Measurements from ENCODE around the gene NRSN1. TPM values are rescaled to one million over a fixed set of nuclear protein-coding genes. Genes with fewer than 3 reads are reported as not detected.

NRSN1 gene
- total and polyA plus RNA-seq, 2 donors (not counting 1 experiment from before 2014, with no cell fraction given): not detected

DNA sequence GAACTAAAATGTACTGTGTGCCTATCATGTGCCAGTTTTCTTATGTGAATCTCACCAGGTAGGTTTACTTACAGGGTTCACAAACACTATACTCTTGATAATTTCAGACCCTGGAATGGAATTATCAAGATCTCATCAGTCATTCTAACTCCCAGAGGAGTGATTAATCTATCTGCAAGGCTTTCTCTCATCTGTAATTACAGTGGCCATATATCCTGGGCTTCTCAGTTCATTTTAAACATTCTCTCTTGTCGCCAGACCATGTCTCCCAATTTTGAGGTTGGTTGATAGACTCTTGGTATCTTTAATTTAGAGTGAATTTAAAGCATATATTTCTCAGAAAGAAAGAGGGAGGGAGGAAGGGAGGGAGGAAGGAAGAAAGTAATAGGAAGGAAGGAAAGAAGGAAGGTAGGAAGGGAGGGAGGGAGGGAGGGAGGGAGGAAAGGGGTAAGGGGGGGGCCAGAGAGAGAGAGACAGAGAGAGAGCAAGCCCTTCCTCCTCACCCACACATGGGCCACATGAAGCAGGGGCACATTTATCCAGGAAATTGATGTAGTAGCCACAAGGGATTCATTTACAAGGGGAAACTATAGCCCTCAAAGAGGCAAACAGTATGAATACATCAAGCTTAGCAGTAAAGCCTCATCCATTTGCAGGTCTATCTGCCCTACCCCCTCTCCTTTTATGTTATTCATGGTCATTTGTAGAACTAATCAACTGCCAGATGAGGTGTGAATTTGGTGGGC, 25.8 kb upstream of the NRSN1 start:
- DNase-seq: no peak
- H3K36me3 ChIP-seq (replicated peaks in 1 of 2; ENCODE audit: control extremely low read depth in 1 of 2, control insufficient read depth in 1 of 2, extremely low read depth in 1 of 2, insufficient read depth in 2 of 2, low read length in 1 of 2): no peaks in the 10 kb centered on the region
- ChIA-PET POLR2A (no interaction called here), CTCF (no interaction called here)
- no peaks in the 10 kb centered on the region for H3K9me3 ChIP-seq (ENCODE audit: control extremely low read depth in 1 of 3, control insufficient read depth in 2 of 3, insufficient read depth in 1 of 3, low read length in 2 of 3)
- H4K20me1 ChIP-seq (ENCODE audit: control insufficient read depth, insufficient read depth, low read length, poor library complexity, severe bottlenecking): no peaks in the 10 kb centered on the region
- H2AFZ ChIP-seq (ENCODE audit: insufficient read depth, low read depth, low read length, poor library complexity, severe bottlenecking): no peak overlapping the region
- no peak overlapping the region for H3K27ac ChIP-seq (ENCODE audit: low read length in 2 of 2)
- no peak overlapping the region for H3K4me3 ChIP-seq (ENCODE audit: control extremely low read depth in 1 of 5, extremely low read depth in 1 of 5, insufficient read depth in 1 of 5, low read depth in 2 of 5, low read length in 4 of 5)
- no CpG with 5 or more reads among the region's 1 CpG for WGBS (ENCODE audit: insufficient coverage)
- no peaks in the 10 kb centered on the region for H3K4me1 ChIP-seq (ENCODE audit: control insufficient read depth in 2 of 2, insufficient read depth in 2 of 2, low read length in 2 of 2)
- H3K27ac Mint-ChIP-seq: no peak overlapping the region
- H3K4me2 ChIP-seq (replicated peaks; ENCODE audit: low read depth, low read length, poor library complexity, severe bottlenecking): no peak overlapping the region
- H3K27me3 ChIP-seq (replicated peaks in 1 of 4; ENCODE audit: control extremely low read depth in 1 of 4, control insufficient read depth in 3 of 4, insufficient read depth in 4 of 4, low read length in 3 of 4): no peaks in the 10 kb centered on the region
- H3K79me2 ChIP-seq (ENCODE audit: control insufficient read depth, insufficient read depth, low read length): no peaks in the 10 kb centered on the region
- no peak overlapping the region for H3K4me3 Mint-ChIP-seq
- no peak for TF ChIP-seq EZH2 (IDR thresholded peaks at IDR 0.05; ENCODE audit: borderline replicate concordance, insufficient read depth, low read depth, low read length, poor library complexity, severe bottlenecking)
- TF ChIP-seq, protein P1, sequence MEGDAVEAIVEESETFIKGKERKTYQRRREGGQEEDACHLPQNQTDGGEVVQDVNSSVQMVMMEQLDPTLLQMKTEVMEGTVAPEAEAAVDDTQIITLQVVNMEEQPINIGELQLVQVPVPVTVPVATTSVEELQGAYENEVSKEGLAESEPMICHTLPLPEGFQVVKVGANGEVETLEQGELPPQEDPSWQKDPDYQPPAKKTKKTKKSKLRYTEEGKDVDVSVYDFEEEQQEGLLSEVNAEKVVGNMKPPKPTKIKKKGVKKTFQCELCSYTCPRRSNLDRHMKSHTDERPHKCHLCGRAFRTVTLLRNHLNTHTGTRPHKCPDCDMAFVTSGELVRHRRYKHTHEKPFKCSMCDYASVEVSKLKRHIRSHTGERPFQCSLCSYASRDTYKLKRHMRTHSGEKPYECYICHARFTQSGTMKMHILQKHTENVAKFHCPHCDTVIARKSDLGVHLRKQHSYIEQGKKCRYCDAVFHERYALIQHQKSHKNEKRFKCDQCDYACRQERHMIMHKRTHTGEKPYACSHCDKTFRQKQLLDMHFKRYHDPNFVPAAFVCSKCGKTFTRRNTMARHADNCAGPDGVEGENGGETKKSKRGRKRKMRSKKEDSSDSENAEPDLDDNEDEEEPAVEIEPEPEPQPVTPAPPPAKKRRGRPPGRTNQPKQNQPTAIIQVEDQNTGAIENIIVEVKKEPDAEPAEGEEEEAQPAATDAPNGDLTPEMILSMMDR (IDR thresholded peaks at IDR 0.05): no peak
- no peaks in the 10 kb centered on the region for H3K4me1 Mint-ChIP-seq
- no peaks in the 10 kb centered on the region for H3K9me3 Mint-ChIP-seq (ENCODE audit: insufficient read depth)
- no peak for ATAC-seq (ENCODE audit: low read depth)
- H3K27me3 Mint-ChIP-seq: peaks cover 4% of the 10 kb centered on the region
- intact Hi-C loops (cut with micrococcal nuclease): no loop called here
- no peak overlapping the region for H3K9ac ChIP-seq (ENCODE audit: low read length)

GRCh38 chr6:24100770-24101155, 25.3 kb upstream of the NRSN1 start:
- Histone ChIP-seq H4K20me1 (ENCODE audit: control insufficient read depth, insufficient read depth, low read length, poor library complexity, severe bottlenecking) (no peaks in the 10 kb centered on the region), H3K27ac (ENCODE audit: low read length in 2 of 2) (no peak overlapping the region), H3K9ac (ENCODE audit: low read length) (no peak overlapping the region), H3K27me3 (replicated peaks in 1 of 4; ENCODE audit: control extremely low read depth in 1 of 4, control insufficient read depth in 3 of 4, insufficient read depth in 4 of 4, low read length in 3 of 4) (no peaks in the 10 kb centered on the region), H3K4me1 (ENCODE audit: control insufficient read depth in 2 of 2, insufficient read depth in 2 of 2, low read length in 2 of 2) (no peaks in the 10 kb centered on the region), H3K4me2 (replicated peaks; ENCODE audit: low read depth, low read length, poor library complexity, severe bottlenecking) (no peak overlapping the region), H3K4me3 (ENCODE audit: control extremely low read depth in 1 of 5, extremely low read depth in 1 of 5, insufficient read depth in 1 of 5, low read depth in 2 of 5, low read length in 4 of 5) (no peak overlapping the region), H3K79me2 (ENCODE audit: control insufficient read depth, insufficient read depth, low read length) (no peaks in the 10 kb centered on the region), H2AFZ (ENCODE audit: insufficient read depth, low read depth, low read length, poor library complexity, severe bottlenecking) (no peak overlapping the region), H3K9me3 (ENCODE audit: control extremely low read depth in 1 of 3, control insufficient read depth in 2 of 3, insufficient read depth in 1 of 3, low read length in 2 of 3) (no peaks in the 10 kb centered on the region), H3K36me3 (replicated peaks in 1 of 2; ENCODE audit: control extremely low read depth in 1 of 2, control insufficient read depth in 1 of 2, extremely low read depth in 1 of 2, insufficient read depth in 2 of 2, low read length in 1 of 2) (no peaks in the 10 kb centered on the region)
- DNase-seq (no peak), ATAC-seq (ENCODE audit: low read depth) (no peak)
- Mint-ChIP-seq H3K27ac (no peak overlapping the region), H3K27me3 (peaks cover 4% of the 10 kb centered on the region), H3K9me3 (ENCODE audit: insufficient read depth) (no peaks in the 10 kb centered on the region), H3K4me3 (no peak overlapping the region), H3K4me1 (no peaks in the 10 kb centered on the region)
- intact Hi-C loops (cut with micrococcal nuclease): no loop called here
- ChIA-PET POLR2A (no interaction called here), CTCF (no interaction called here)
- TF ChIP-seq, protein P1 (IDR thresholded peaks at IDR 0.05): no peak
- TF ChIP-seq EZH2 (IDR thresholded peaks at IDR 0.05; ENCODE audit: borderline replicate concordance, insufficient read depth, low read depth, low read length, poor library complexity, severe bottlenecking): no peak
- no CpG with 5 or more reads among the region's 2 CpGs for WGBS (ENCODE audit: insufficient coverage)
